Activated gamma-delta T cell treated with anti-CD3 and anti-CD28 coated beads, Interleukin-2, amount 50 U/mL, for 16 hours (primary cell): ENCODE data around the gene DPYSL3.
A peak's percentile ranks its signal among the peaks of the same experiment; 100 is the strongest.

Experiments used
- DNase-seq: peaks from one replicate; pipeline ENCODE4 v3.0.0-alpha.2; 2020; ENCODE audit warnings: low read depth

The DPYSL3 gene

GRCh38 chr5:147472664-147473475, 37.0 kb downstream of the DPYSL3 start:
- DNase-seq = no peak

GRCh38 chr5:147467973-147468508, 41.8 kb downstream of the DPYSL3 start:
- no peak for DNase-seq

GRCh38 chr5:147466360-147466980, 43.4 kb downstream of the DPYSL3 start:
- no peak for DNase-seq

- no peak for DNase-seq
These were observed 44.1 kb downstream of the DPYSL3 start for GRCh38 chr5:147465747-147466146.

GRCh38 chr5:147464211-147464610, 45.7 kb downstream of the DPYSL3 start:
- no peak for DNase-seq

GRCh38 chr5:147461915-147462314, 48.0 kb downstream of the DPYSL3 start:
- no peak for DNase-seq

GRCh38 chr5:147460380-147460779, 49.5 kb downstream of the DPYSL3 start:
- no peak for DNase-seq

- DNase-seq = no peak
These were observed 51.3 kb downstream of the DPYSL3 start for GRCh38 chr5:147458581-147458980.

GRCh38 chr5:147455822-147456450, 53.9 kb downstream of the DPYSL3 start:
- no peak for DNase-seq

- no peak for DNase-seq
These were observed 54.7 kb downstream of the DPYSL3 start for GRCh38 chr5:147454996-147455677.

GRCh38 chr5:147453875-147454814, 55.7 kb downstream of the DPYSL3 start:
- peak; percentile 36 for DNase-seq

- DNase-seq = no peak
These were observed 57.6 kb downstream of the DPYSL3 start for GRCh38 chr5:147452165-147452811.

GRCh38 chr5:147451193-147451592, 58.7 kb downstream of the DPYSL3 start:
- DNase-seq = no peak

GRCh38 chr5:147450606-147451005, 59.3 kb downstream of the DPYSL3 start:
- DNase-seq = no peak

GRCh38 chr5:147448766-147449165, 61.1 kb downstream of the DPYSL3 start:
- no peak for DNase-seq

GRCh38 chr5:147446523-147446922, 63.3 kb downstream of the DPYSL3 start:
- DNase-seq = no peak

GRCh38 chr5:147445917-147446316, 64.0 kb downstream of the DPYSL3 start:
- DNase-seq = no peak

GRCh38 chr5:147445090-147445489, 64.8 kb downstream of the DPYSL3 start:
- no peak for DNase-seq

GRCh38 chr5:147442224-147442623, 67.6 kb downstream of the DPYSL3 start:
- DNase-seq = no peak

- DNase-seq = no peak
These were observed 68.6 kb downstream of the DPYSL3 start for GRCh38 chr5:147441191-147441695.
